T-helper 9 cell (primary cell): ENCODE results near the gene ADAMTS12.

Experiments
- DNase-seq: peaks from one replicate; pipeline ENCODE4 v3.0.0-alpha.2; 2020

The ADAMTS12 gene

GRCh38 chr5:33755231-33755630, 136.6 kb downstream of the ADAMTS12 start:
- no peak for DNase-seq

- no peak for DNase-seq
These were observed 138.1 kb downstream of the ADAMTS12 start for GRCh38 chr5:33753704-33754103.

- no peak for DNase-seq
These were observed 143.0 kb downstream of the ADAMTS12 start for GRCh38 chr5:33748754-33749153.

- no peak for DNase-seq
These were observed 146.6 kb downstream of the ADAMTS12 start for GRCh38 chr5:33745101-33745770.

- no peak for DNase-seq
These were observed 148.7 kb downstream of the ADAMTS12 start for GRCh38 chr5:33743099-33743498.

GRCh38 chr5:33742181-33742580, 149.6 kb downstream of the ADAMTS12 start:
- no peak for DNase-seq

- DNase-seq: no peak
These were observed 152.8 kb downstream of the ADAMTS12 start for GRCh38 chr5:33738967-33739366.

GRCh38 chr5:33738097-33738496, 153.7 kb downstream of the ADAMTS12 start:
- no peak for DNase-seq

GRCh38 chr5:33737697-33738096, 154.1 kb downstream of the ADAMTS12 start:
- no peak for DNase-seq

- no peak for DNase-seq
These were observed 154.5 kb downstream of the ADAMTS12 start for GRCh38 chr5:33737284-33737683.

GRCh38 chr5:33736510-33736909, 155.3 kb downstream of the ADAMTS12 start:
- DNase-seq: no peak

- no peak for DNase-seq
These were observed 156.7 kb downstream of the ADAMTS12 start for GRCh38 chr5:33735072-33735471.

- no peak for DNase-seq
These were observed 157.3 kb downstream of the ADAMTS12 start for GRCh38 chr5:33734537-33734936.

GRCh38 chr5:33733225-33733624, 158.6 kb downstream of the ADAMTS12 start:
- no peak for DNase-seq

GRCh38 chr5:33726422-33727165, 165.2 kb downstream of the ADAMTS12 start:
- DNase-seq: no peak

GRCh38 chr5:33725806-33726205, 166.0 kb downstream of the ADAMTS12 start:
- no peak for DNase-seq

- DNase-seq: no peak
These were observed 170.1 kb downstream of the ADAMTS12 start for GRCh38 chr5:33721491-33722200.

- no peak for DNase-seq
These were observed 171.6 kb downstream of the ADAMTS12 start for GRCh38 chr5:33720176-33720575.

GRCh38 chr5:33719769-33720168, 172.0 kb downstream of the ADAMTS12 start:
- no peak for DNase-seq

- no peak for DNase-seq
These were observed 176.1 kb downstream of the ADAMTS12 start for GRCh38 chr5:33715661-33716060.

GRCh38 chr5:33713136-33713765, 178.5 kb downstream of the ADAMTS12 start:
- DNase-seq: no peak

- DNase-seq: no peak
These were observed 179.1 kb downstream of the ADAMTS12 start for GRCh38 chr5:33712664-33713063.

GRCh38 chr5:33711094-33711679, 180.6 kb downstream of the ADAMTS12 start:
- DNase-seq: no peak
